ENCODE measurements around the gene MARK2. TPM values are rescaled to one million over a fixed set of nuclear protein-coding genes. Genes with fewer than 3 reads are reported as not detected.

The MARK2 gene
- total and polyA plus RNA-seq, 2 of the 8 experiments (the other 6 are each of a cell fraction or from before 2014, with no cell fraction given): 19.3 to 58.5 TPM

DNA sequence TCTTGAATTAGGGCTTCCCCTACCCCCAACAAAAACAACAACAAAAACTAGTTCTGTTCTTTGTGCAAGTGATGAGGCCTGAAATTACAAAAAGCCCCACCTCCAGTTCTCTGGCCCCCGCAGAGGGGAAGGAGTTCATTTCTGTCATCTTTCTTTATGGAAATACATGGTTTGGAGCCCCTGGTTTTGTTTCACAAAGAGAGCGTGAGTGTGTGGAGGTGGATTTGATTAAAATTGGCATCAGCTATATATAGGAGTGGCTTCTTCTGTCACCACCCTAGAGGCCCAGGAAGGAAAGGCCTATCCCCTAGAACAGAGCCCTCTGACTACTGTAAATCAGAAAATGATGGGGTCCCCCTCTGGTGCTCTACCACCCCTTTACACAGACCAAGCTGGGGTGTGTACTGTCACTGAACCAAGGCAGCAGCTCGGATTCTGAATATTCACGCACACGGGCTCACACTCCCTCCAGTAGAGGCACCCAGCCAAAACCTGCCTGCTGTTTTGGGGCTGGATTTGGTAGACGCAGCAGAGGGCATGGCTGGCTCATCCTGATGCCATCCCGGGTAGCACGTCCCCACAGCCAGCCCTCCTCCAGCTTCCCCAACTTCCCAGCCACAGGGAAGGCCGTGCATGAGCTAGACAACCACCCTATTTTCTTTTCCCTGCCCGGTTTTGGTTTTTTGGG is 58.7 kb downstream of the MARK2 start:
- Histone ChIP-seq H3K9me3 (ENCODE audit: insufficient read depth in 2 of 2, low read depth in 1 of 2, low read length in 1 of 2) (no peaks in the 10 kb centered on the region), H3K4ac (replicated peaks; ENCODE audit: insufficient read length, low read depth, low read length) (no peak overlapping the region), H2BK5ac (ENCODE audit: low read depth, low read length) (no peak overlapping the region), H3K79me1 (ENCODE audit: low read depth, low read length) (peaks cover 4% of the 10 kb centered on the region), H2BK20ac (ENCODE audit: low read length) (no peak overlapping the region), H4K91ac (replicated peaks; ENCODE audit: insufficient read length, low read length) (no peak overlapping the region), H2BK15ac (ENCODE audit: low read length) (no peak overlapping the region), H2BK12ac (ENCODE audit: low read depth, low read length) (no peak overlapping the region), H3K36me3 (ENCODE audit: control insufficient read depth in 2 of 4, insufficient read depth in 4 of 4, low read length in 3 of 4) (peaks cover 36 to 62% (median 52%) of the 10 kb centered on the region in 4 experiments), H3K23ac (ENCODE audit: insufficient read length) (no peak overlapping the region), H3K18ac (ENCODE audit: extremely low read depth, low read length) (no peak overlapping the region), H3K56ac (replicated peaks; ENCODE audit: insufficient read length, low read depth, low read length) (no peak overlapping the region), H4K20me1 (replicated peaks in 1 of 2; ENCODE audit: control insufficient read depth in 1 of 2, insufficient read depth in 2 of 2, low read length in 2 of 2) (peaks cover 4 to 9% of the 10 kb centered on the region in 2 experiments), H2AK5ac (ENCODE audit: low read depth, low read length) (no peak overlapping the region), H3K9ac (replicated peaks in 1 of 4; ENCODE audit: extremely low read depth in 1 of 4, low read depth in 3 of 4, low read length in 3 of 4) (no peak overlapping the region), H2AFZ (ENCODE audit: low read length) (no peak overlapping the region), H3K27me3 (replicated peaks in 1 of 4; ENCODE audit: control insufficient read depth in 3 of 4, extremely low read depth in 1 of 4, insufficient read depth in 3 of 4, low read length in 3 of 4) (no peaks in the 10 kb centered on the region), H3K79me2 (ENCODE audit: control insufficient read depth in 1 of 2, insufficient read depth in 2 of 2, low read length in 2 of 2) (peaks cover 0 to 15% of the 10 kb centered on the region in 2 experiments; a peak in 2 of 4 replicates), H3K4me1 (replicated peaks in 1 of 4; ENCODE audit: control insufficient read depth in 3 of 4, insufficient read depth in 4 of 4, low read length in 3 of 4) (no peaks in the 10 kb centered on the region), H3K27ac (ENCODE audit: low read depth, low read length) (no peak overlapping the region), H3K14ac (ENCODE audit: insufficient read length) (no peak overlapping the region), H4K8ac (ENCODE audit: extremely low read depth, insufficient read depth, low read length) (no peak overlapping the region; the same call in 1 of the 2 replicates), H3K23me2 (ENCODE audit: low read depth, low read length) (no peaks in the 10 kb centered on the region; the same call in 1 of the 2 replicates), H3K4me3 (ENCODE audit: extremely low read depth in 1 of 4, insufficient read depth in 2 of 4, low read depth in 3 of 4, low read length in 4 of 4) (no peak overlapping the region), H2BK120ac (replicated peaks; ENCODE audit: low read depth, low read length) (no peak overlapping the region), H4K5ac (ENCODE audit: insufficient read length, low read depth, low read length) (no peak overlapping the region), H3K4me2 (ENCODE audit: insufficient read depth in 1 of 2, low read depth in 2 of 2, low read length in 2 of 2) (no peak overlapping the region)
- no peak for FAIRE-seq
- no peak for DNase-seq (ENCODE audit: low read depth in 1 of 2, low spot score in 2 of 2)
- 93% methylated on average over 10 of the region's 10 CpGs; no CpG with 5 or more reads in 1 of the 2 experiments for WGBS, 2 experiments (ENCODE audit: extremely low coverage in 1 of 2, insufficient coverage in 1 of 2, insufficient read length in 1 of 2, insufficient replicate concordance in 2 of 2, low coverage in 1 of 2, low lambda C conversion rate in 2 of 2, missing lambda C conversion rate in 1 of 2)
- CTCF ChIA-PET (ENCODE audit: partially characterized antibody): interaction anchor here (1.0 to 11.1 kb wide), 8 partner anchors 9 to 70 kb away, joined by 3 to 163 read pairs (median 4); partner anchors contain the start of gene MARK2
- POLR2A ChIA-PET (ENCODE audit: partially characterized antibody): interaction anchor here (0.9 to 1.5 kb wide), 3 partner anchors 8 to 59 kb away, joined by 3 to 4 read pairs (median 3); partner anchors contain the start of gene MARK2
- no peak for TF ChIP-seq RXRA (IDR thresholded peaks at IDR 0.05; ENCODE audit: insufficient read depth, low read depth, low read length)
- TF ChIP-seq, protein P1, sequence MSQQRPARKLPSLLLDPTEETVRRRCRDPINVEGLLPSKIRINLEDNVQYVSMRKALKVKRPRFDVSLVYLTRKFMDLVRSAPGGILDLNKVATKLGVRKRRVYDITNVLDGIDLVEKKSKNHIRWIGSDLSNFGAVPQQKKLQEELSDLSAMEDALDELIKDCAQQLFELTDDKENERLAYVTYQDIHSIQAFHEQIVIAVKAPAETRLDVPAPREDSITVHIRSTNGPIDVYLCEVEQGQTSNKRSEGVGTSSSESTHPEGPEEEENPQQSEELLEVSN (IDR thresholded peaks at IDR 0.05): no peak
- no peak for TF ChIP-seq TEAD4 (IDR thresholded peaks at IDR 0.05; ENCODE audit: low read depth, low read length)
- no peak for TF ChIP-seq BRCA1 (IDR thresholded peaks at IDR 0.05; ENCODE audit: low read depth, low read length)
- TF ChIP-seq POU5F1 (IDR thresholded peaks at IDR 0.05; ENCODE audit: low read depth, low read length): no peak
- TF ChIP-seq TCF12 (IDR thresholded peaks at IDR 0.05; ENCODE audit: low read depth, low read length): no peak
- TF ChIP-seq EZH2 (IDR thresholded peaks at IDR 0.05; ENCODE audit: low read depth, low read length, severe bottlenecking): no peak
- no peak for TF ChIP-seq FOSL1 (IDR thresholded peaks at IDR 0.05; ENCODE audit: insufficient read depth, low read depth, low read length)
- no peak for TF ChIP-seq SP1 (IDR thresholded peaks at IDR 0.05; ENCODE audit: low read depth, low read length)
- no peak for TF ChIP-seq RFX5 (IDR thresholded peaks at IDR 0.05; ENCODE audit: borderline replicate concordance, low read depth, low read length)
- no peak for TF ChIP-seq RBBP5 (IDR thresholded peaks at IDR 0.05; ENCODE audit: borderline replicate concordance, low read depth, low read length)
- no peak for TF ChIP-seq RNF2 (IDR thresholded peaks at IDR 0.05; ENCODE audit: borderline replicate concordance, low read depth, low read length, missing control alignments, poor library complexity, severe bottlenecking)
